Measurements from ENCODE around the gene SCPEP1. TPM values are rescaled to one million over a fixed set of nuclear protein-coding genes. Genes with fewer than 3 reads are reported as not detected.

Gene SCPEP1
- total and polyA plus RNA-seq, 2 donors from 2014 or later, result 64.0 to 130 TPM

DNA sequence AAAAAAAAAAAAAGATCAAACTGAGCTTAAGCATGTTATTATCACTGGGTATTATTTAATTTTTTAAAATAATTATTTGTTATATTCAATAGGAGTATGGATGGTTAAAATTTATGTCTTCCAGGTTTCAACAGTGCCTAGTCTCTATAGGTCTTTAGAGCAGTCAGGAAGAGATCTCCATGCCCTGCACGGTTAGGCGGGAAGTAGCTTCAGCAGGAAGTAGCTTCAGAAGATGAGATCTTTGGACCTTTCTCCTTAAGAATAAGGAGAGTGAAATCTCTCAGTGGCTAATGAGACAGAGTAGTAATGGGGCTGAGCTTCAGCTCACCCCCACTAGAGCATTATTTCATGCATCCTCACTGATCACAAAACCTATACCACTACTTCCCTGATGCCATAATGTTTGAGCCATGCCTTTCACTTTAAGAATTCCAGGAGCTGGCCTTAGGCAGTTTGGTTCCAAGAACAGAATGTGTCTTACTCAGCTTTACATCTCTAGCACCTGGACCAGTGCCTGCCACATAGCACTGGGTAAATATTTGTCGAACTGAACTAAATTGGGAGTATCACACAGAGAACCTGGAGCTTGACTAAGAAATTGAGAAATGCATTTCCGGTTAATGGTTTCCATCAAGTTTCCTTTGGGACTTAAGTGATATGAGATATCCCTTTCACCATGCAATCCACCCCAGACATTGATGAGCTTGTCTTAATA lies 43.5 kb downstream of the SCPEP1 start:
- no peaks in the 10 kb centered on the region for H3K4me1 ChIP-seq (ENCODE audit: control insufficient read depth in 2 of 3, insufficient read depth in 2 of 3, low read depth in 1 of 3, low read length in 3 of 3)
- no peak for DNase-seq
- intact Hi-C loops (cut with DNase I), result no loop called here
- H3K27ac ChIP-seq (ENCODE audit: low read depth in 2 of 2, low read length in 2 of 2), result no peak overlapping the region
- TF ChIP-seq, protein P1, sequence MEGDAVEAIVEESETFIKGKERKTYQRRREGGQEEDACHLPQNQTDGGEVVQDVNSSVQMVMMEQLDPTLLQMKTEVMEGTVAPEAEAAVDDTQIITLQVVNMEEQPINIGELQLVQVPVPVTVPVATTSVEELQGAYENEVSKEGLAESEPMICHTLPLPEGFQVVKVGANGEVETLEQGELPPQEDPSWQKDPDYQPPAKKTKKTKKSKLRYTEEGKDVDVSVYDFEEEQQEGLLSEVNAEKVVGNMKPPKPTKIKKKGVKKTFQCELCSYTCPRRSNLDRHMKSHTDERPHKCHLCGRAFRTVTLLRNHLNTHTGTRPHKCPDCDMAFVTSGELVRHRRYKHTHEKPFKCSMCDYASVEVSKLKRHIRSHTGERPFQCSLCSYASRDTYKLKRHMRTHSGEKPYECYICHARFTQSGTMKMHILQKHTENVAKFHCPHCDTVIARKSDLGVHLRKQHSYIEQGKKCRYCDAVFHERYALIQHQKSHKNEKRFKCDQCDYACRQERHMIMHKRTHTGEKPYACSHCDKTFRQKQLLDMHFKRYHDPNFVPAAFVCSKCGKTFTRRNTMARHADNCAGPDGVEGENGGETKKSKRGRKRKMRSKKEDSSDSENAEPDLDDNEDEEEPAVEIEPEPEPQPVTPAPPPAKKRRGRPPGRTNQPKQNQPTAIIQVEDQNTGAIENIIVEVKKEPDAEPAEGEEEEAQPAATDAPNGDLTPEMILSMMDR (IDR thresholded peaks at IDR 0.05; ENCODE audit: borderline replicate concordance, extremely low read depth, insufficient read depth), result no peak
- peaks cover 0 to 4% (median 0%) of the 10 kb centered on the region in 3 donors for H3K9me3 ChIP-seq (ENCODE audit: control insufficient read depth in 2 of 3, insufficient read depth in 1 of 3, low read length in 3 of 3)
- H3K36me3 ChIP-seq (ENCODE audit: control insufficient read depth in 2 of 3, insufficient read depth in 3 of 3, low read length in 3 of 3), result no peaks in the 10 kb centered on the region
- FAIRE-seq, result no peak
- no peak overlapping the region for H3K9ac ChIP-seq (ENCODE audit: low read length in 3 of 3)
- H3K4me3 ChIP-seq (ENCODE audit: low read length in 3 of 3), result no peak overlapping the region
- H3K27me3 ChIP-seq (ENCODE audit: control insufficient read depth, insufficient read depth, low read length), result no peaks in the 10 kb centered on the region

DNA sequence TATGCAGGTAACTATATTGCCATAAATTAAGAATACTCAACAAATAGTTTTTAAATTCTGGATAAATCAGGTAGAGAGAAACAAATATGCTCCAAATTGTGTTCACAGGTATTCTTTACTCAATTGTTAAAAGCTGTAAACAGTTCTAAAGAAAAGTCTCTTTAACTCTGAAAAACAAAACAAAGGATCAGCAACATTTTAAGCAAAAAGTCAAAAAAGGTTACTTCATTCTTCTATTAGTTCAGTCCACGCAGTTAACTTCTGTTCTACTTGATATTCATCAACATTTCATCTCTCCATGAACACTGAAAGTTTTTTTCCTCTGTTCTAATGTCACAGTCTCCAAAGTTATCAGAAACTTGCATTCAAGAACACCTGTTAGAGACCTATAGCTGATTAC lies 47.9 kb downstream of the SCPEP1 start:
- no peak for DNase-seq
- Histone ChIP-seq H3K4me3 (ENCODE audit: low read length in 3 of 3) (no peak overlapping the region), H3K36me3 (ENCODE audit: control insufficient read depth in 2 of 3, insufficient read depth in 3 of 3, low read length in 3 of 3) (no peaks in the 10 kb centered on the region), H3K9me3 (ENCODE audit: control insufficient read depth in 2 of 3, insufficient read depth in 1 of 3, low read length in 3 of 3) (peaks cover 0 to 8% (median 0%) of the 10 kb centered on the region in 3 donors), H3K9ac (ENCODE audit: low read length in 3 of 3) (no peak overlapping the region), H3K27ac (ENCODE audit: low read depth in 2 of 2, low read length in 2 of 2) (no peak overlapping the region), H3K27me3 (ENCODE audit: control insufficient read depth, insufficient read depth, low read length) (no peaks in the 10 kb centered on the region), H3K4me1 (ENCODE audit: control insufficient read depth in 2 of 3, insufficient read depth in 2 of 3, low read depth in 1 of 3, low read length in 3 of 3) (no peaks in the 10 kb centered on the region)
- no peak for FAIRE-seq
- intact Hi-C loops (cut with DNase I), result no loop called here
- TF ChIP-seq, protein P1 (IDR thresholded peaks at IDR 0.05; ENCODE audit: borderline replicate concordance, extremely low read depth, insufficient read depth), result no peak

DNA sequence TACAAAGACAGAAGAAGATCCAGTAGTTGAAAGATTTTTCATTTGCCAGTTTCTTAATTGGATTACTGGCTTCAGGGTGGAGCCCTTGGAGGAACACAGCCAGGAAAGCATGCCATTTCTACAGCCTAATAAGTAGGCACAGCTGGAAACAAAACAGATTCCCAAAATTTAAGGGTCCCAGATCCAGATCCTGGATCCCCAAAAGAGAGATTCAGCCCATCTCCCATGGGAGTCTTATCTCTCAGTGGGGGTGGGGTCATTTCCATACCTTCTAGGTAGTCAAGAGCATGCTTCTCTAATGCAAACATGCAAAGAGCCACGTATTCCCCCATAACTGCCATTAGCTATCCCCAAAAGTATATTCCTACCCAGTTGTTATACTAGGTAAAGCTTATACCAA lies 49.9 kb downstream of the SCPEP1 start:
- Histone ChIP-seq H3K27me3 (ENCODE audit: control insufficient read depth, insufficient read depth, low read length) (no peaks in the 10 kb centered on the region), H3K36me3 (ENCODE audit: control insufficient read depth in 2 of 3, insufficient read depth in 3 of 3, low read length in 3 of 3) (no peaks in the 10 kb centered on the region), H3K9me3 (ENCODE audit: control insufficient read depth in 2 of 3, insufficient read depth in 1 of 3, low read length in 3 of 3) (peaks cover 0 to 8% (median 0%) of the 10 kb centered on the region in 3 donors), H3K4me3 (ENCODE audit: low read length in 3 of 3) (no peak overlapping the region), H3K27ac (ENCODE audit: low read depth in 2 of 2, low read length in 2 of 2) (no peak overlapping the region), H3K4me1 (ENCODE audit: control insufficient read depth in 2 of 3, insufficient read depth in 2 of 3, low read depth in 1 of 3, low read length in 3 of 3) (no peaks in the 10 kb centered on the region), H3K9ac (ENCODE audit: low read length in 3 of 3) (no peak overlapping the region)
- FAIRE-seq, result no peak
- intact Hi-C loops (cut with DNase I), result no loop called here
- DNase-seq, result peak in 1 of 5 donors; percentile 7
- TF ChIP-seq, protein P1 (IDR thresholded peaks at IDR 0.05; ENCODE audit: borderline replicate concordance, extremely low read depth, insufficient read depth), result no peak
